Left ventricle myocardium inferior (tissue), 1 donor: ENCODE results near the gene SYNPO2L. TPM values are rescaled to one million over a fixed set of nuclear protein-coding genes. Genes with fewer than 3 reads are reported as not detected.
"Not testable (repeated sequence)": the region's sequence is repeated elsewhere in the genome, so short reads cannot be mapped to it uniquely, and the experiment has no call there.

Experiments used
- DNase-seq: peaks from one replicate; pipeline ENCODE4 v3.0.0-alpha.2; 2020
- H3K27ac ChIP-seq: fragments of 200-600 bp; replicated peaks from 2 replicates; pipeline ENCODE4 v1.8.0; 2021
- H3K27me3 ChIP-seq: fragments of 200-600 bp; 2 replicates; pipeline ENCODE4 v1.8.0; 2021; ENCODE audit warnings: low read depth
- H3K36me3 ChIP-seq: fragments of 200-600 bp; 2 replicates; pipeline ENCODE4 v1.8.0; 2021
- H3K4me1 ChIP-seq: fragments of 200-600 bp; 2 replicates; pipeline ENCODE4 v1.8.0; 2021
- H3K4me3 ChIP-seq: fragments of 200-600 bp; 2 replicates; pipeline ENCODE4 v1.8.0; 2021; ENCODE audit warnings: mild to moderate bottlenecking, moderate library complexity
- H3K9me3 ChIP-seq: fragments of 200-600 bp; replicated peaks from 2 replicates; pipeline ENCODE4 v1.8.0; 2021
- CTCF ChIP-seq: fragments of 200-600 bp; IDR thresholded peaks from 2 replicates; pipeline ENCODE4 v1.8.0; 2021; ENCODE audit warnings: antibody characterized with exemption, mild to moderate bottlenecking, borderline replicate concordance
- intact Hi-C: fragments of 100-400 bp; cut with micrococcal nuclease; formaldehyde crosslinking; loops from one replicate; pipeline ENCODE4 v1.11.0; 2022
- total RNA-seq: library from RNA; stranded (reverse); fragmentation: NEBNext Ultra II Directional; extraction: Animal tissue kit (Norgen Biotek cat#: 25700); gene quantifications from one replicate; pipeline ENCODE4 v1.2.1, GENCODE V29; 2021
- donor health status: DM: no; HTN: yes; CAD: no; lungs with severe emphysema.

SYNPO2L gene
- total RNA-seq, 1 donor from 2014 or later: 290 TPM

DNA sequence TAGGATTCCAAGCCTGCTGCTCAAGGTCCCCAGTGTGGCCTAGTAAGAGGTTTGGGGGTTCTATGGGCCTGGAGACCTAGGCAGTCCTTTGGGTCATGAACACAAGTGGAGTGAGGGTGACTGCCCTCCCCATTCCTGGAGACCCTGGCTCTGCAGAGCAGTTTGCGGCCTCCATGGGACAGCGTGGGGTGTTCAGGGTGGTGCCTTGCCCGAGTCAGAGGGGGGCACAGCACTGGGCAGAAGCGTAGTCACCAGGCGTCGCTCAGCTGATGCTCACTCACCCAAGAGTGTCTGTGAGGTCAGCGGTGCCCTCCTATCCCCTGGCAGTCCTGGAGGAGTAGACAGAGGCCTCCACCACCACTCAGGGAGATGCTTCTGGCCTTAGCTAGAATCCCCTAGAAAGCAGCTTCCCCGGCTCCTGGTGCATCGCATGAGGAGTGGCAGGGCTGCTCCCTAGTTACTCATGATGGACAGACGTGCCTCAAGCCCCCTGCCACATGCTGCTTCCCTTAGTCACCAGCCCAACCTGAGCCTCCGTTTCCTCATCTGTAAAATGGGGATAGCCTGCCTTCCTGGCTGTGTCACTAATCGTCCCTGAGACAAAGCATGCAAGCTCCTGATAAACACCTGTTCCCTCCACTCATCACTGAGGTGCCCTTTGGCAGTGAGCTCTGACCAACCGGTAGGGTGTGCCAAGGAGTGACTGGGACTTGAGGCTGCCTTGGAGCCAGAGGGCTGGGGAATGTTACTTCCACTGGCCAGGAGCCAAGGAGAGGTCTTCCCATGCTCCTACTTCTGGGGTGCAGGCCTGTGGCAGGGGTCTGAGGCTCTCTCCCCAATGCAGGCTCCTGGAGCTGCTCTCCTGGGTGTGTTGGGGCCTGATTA is 8.6 kb upstream of the SYNPO2L start:
- H3K36me3 ChIP-seq, H3K4me1 ChIP-seq, H3K27ac ChIP-seq, H3K27me3 ChIP-seq, H3K9me3 ChIP-seq, intact Hi-C loops, H3K4me3 ChIP-seq, DNase-seq: not testable (repeated sequence)

DNA sequence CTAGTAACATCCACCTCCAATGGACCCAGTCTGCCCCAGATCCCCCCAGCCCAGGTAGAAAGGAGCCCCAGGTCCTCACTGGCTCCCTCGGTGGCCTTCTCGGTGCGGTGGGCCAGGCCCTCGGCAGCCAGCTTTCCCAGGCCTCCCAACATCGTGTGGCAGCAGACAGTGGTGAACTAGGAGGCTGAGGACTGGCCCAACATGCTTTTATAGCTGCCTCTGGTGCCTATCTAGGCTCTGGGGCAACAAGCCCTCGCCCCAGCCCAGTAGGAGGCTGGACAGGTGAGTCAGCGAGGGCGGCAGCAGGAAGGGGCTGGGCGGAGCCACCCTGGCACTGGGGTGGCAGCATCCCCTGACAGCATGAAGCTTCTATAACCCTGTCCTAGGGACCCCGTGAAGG is 7.8 kb upstream of the SYNPO2L start:
- peaks cover 13% of the 10 kb centered on the region for H3K4me1 ChIP-seq
- H3K4me3 ChIP-seq, H3K27me3 ChIP-seq, intact Hi-C loops, H3K9me3 ChIP-seq, DNase-seq, H3K27ac ChIP-seq, H3K36me3 ChIP-seq: not testable (repeated sequence)

DNA sequence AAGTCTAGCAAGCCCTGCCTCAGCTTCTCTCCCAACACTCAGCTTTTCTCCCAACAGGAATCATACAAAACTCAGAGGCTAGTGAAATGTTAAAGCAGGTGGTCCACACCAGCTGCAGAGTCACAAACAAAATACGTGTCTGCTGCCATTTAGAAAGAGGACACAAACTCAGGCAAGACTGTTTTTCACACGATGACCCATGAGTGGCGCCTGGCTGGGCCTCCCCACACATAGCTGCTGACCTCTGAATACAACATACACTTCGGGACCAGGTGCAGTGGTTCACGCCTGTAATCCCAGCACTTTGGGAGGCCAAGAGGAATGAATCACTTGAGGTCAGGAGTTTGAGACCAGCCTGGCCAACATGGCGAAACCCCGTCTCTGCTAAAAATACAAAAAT is 6.9 kb upstream of the SYNPO2L start:
- H3K4me3 ChIP-seq, H3K27me3 ChIP-seq, H3K36me3 ChIP-seq, DNase-seq, H3K9me3 ChIP-seq, H3K27ac ChIP-seq, intact Hi-C loops: not testable (repeated sequence)
- peaks cover 14% of the 10 kb centered on the region for H3K4me1 ChIP-seq

DNA sequence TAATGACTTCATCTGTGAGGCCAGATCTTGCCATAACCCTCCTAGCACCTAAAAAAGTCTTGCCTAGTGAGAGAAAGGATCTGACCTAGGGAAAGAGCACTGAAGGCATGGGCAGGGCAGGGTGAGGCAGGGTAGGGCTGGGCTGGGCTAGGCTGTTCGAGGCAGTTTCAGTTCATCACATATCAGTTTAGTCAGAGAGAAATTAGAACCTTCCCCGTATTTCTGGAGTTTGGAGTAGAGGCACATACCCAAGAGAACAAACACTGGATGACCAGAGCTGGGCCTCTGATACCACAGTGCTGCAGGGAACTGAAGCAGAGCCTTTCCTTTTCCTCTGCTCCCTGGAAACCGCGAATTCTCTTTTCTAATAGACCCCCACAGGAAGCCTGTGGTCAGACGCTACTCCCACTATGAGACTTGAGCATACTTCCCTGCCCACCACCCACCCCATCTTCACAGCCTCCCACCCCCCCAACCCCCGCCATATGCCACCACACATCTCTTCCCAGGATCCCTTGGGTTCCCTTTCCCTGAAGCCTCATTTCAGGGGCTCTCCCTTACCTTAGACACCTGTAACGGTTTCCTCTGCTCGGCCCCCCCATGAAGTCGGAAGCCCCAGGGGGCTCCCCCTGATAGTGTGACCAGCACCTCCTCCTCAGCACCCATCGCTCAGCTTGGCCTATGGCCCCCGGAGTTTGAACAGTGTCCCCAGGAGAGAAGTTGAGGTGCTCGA is 406 bp downstream of the SYNPO2L start:
- H3K27ac ChIP-seq: peak overlapping the region; percentile 94
- peaks cover 4% of the 10 kb centered on the region for H3K36me3 ChIP-seq
- no peak for DNase-seq
- H3K4me1 ChIP-seq: peaks cover 52% of the 10 kb centered on the region
- H3K9me3 ChIP-seq: no peaks in the 10 kb centered on the region
- no peaks in the 10 kb centered on the region for H3K27me3 ChIP-seq
- no peak for TF ChIP-seq CTCF
- H3K4me3 ChIP-seq: peak overlapping the region; percentile 67
- intact Hi-C loops: no loop called here

- Histone ChIP-seq H3K27me3 (no peaks in the 10 kb centered on the region), H3K27ac (peak overlapping the region; percentile 94), H3K9me3 (no peaks in the 10 kb centered on the region), H3K36me3 (peaks cover 4% of the 10 kb centered on the region), H3K4me3 (peak overlapping the region; percentile 67), H3K4me1 (peaks cover 56% of the 10 kb centered on the region)
- peak; percentile 33 for TF ChIP-seq CTCF
- DNase-seq: no peak
- intact Hi-C loops: no loop called here
Observed at GRCh38 chr10:73653701-73654100, 2.1 kb downstream of the SYNPO2L start.

- Histone ChIP-seq H3K27ac (peak overlapping the region; percentile 94), H3K9me3 (no peaks in the 10 kb centered on the region), H3K4me1 (peaks cover 61% of the 10 kb centered on the region), H3K4me3 (peak overlapping the region; percentile 67), H3K36me3 (peaks cover 5% of the 10 kb centered on the region), H3K27me3 (no peaks in the 10 kb centered on the region)
- intact Hi-C loops: no loop called here
- DNase-seq: no peak
- TF ChIP-seq CTCF: no peak
Observed at GRCh38 chr10:73653195-73653594, 2.6 kb downstream of the SYNPO2L start.
